ENCODE data around the gene CD300E. TPM values are rescaled to one million over a fixed set of nuclear protein-coding genes. Genes with fewer than 3 reads are reported as not detected.

CD300E gene
- total RNA-seq, 1 experiment from 2014 or later = not detected

GRCh38 chr17:74639704-74640151, 16.2 kb upstream of the CD300E start:
- no TSS peak for BruUV-seq (replicated peaks)
- no peak overlapping the region for H3K9ac ChIP-seq (ENCODE audit: low read length)
- no peaks in the 10 kb centered on the region for H3K9me2 ChIP-seq (ENCODE audit: insufficient read depth)
- no peak overlapping the region for H3K4me2 ChIP-seq (ENCODE audit: low read length)
- ChIA-PET CTCF (interaction anchor here (1.0 kb wide), 1 partner anchor 18 kb away, joined by 3 read pairs; no protein-coding TSS in a partner anchor), RAD21 (ENCODE audit: low non-redundant PET in 1 of 2, low total read pairs in 2 of 2, uncharacterized antibody in 2 of 2, unreplicated experiment in 2 of 2) (no interaction called here), POLR2A (no interaction called here)
- H3K4me3 ChIP-seq (replicated peaks in 1 of 2; ENCODE audit: low read depth in 1 of 2, low read length in 2 of 2) = no peak overlapping the region
- H3K4me1 ChIP-seq (ENCODE audit: control insufficient read depth in 1 of 2, insufficient read depth in 2 of 2, low read length in 2 of 2) = no peaks in the 10 kb centered on the region
- peaks cover 64% of the 10 kb centered on the region for H3K27me3 ChIP-seq (ENCODE audit: insufficient read depth, low read length)
- H2AFZ ChIP-seq (ENCODE audit: low read depth, low read length, poor library complexity, severe bottlenecking) = no peak overlapping the region
- TF ChIP-seq YY1 (IDR thresholded peaks at IDR 0.05; ENCODE audit: extremely low read depth, insufficient replicate concordance, low read depth, low read length) (no peak), TCF7L2 (IDR thresholded peaks at IDR 0.05; ENCODE audit: borderline replicate concordance, extremely low read depth, insufficient read depth, insufficient read length) (no peak), EZH2phosphoT487 (IDR thresholded peaks at IDR 0.05; ENCODE audit: borderline replicate concordance) (no peak), EZH2 (IDR thresholded peaks at IDR 0.05) (no peak), CEBPB (IDR thresholded peaks at IDR 0.05; ENCODE audit: low read depth) (no peak), JUND (IDR thresholded peaks at IDR 0.05) (no peak), CTCF (IDR thresholded peaks at IDR 0.05 in 2 of 3, conservative IDR thresholded peaks at IDR 0.05 in 1 of 3; ENCODE audit: borderline replicate concordance in 1 of 3, insufficient read depth in 1 of 3, low read depth in 2 of 3, low read length in 2 of 3) (no peak), SIN3A (IDR thresholded peaks at IDR 0.05; ENCODE audit: low read depth) (no peak), RAD21 (IDR thresholded peaks at IDR 0.05; ENCODE audit: low read depth) (no peak), ELF1 (IDR thresholded peaks at IDR 0.05; ENCODE audit: borderline replicate concordance, low read depth) (no peak), FOSL1 (IDR thresholded peaks at IDR 0.05; ENCODE audit: low read depth) (no peak)
- no peaks in the 10 kb centered on the region for H3K9me3 ChIP-seq (ENCODE audit: control insufficient read depth in 1 of 2, insufficient read depth in 1 of 2, low read depth in 1 of 2, low read length in 2 of 2)
- H3K79me2 ChIP-seq (ENCODE audit: insufficient read depth, low read length) = no peaks in the 10 kb centered on the region
- no peaks in the 10 kb centered on the region for H3K36me3 ChIP-seq (ENCODE audit: control insufficient read depth in 1 of 2, insufficient read depth in 2 of 2, low read length in 2 of 2)
- intact Hi-C loops (cut with micrococcal nuclease) = no loop called here
- no peaks in the 10 kb centered on the region for H4K20me1 ChIP-seq (ENCODE audit: insufficient read depth)
- ATAC-seq (no peak), DNase-seq (ENCODE audit: low read depth, low spot score) (no peak)
- H3K27ac ChIP-seq (ENCODE audit: low read depth, low read length) = no peak overlapping the region

All from HCT116 (cell line).